ENCODE results near the gene A3GALT2.
A peak's percentile ranks its signal among the peaks of the same experiment; 100 is the strongest.
"Not testable (repeated sequence)": the region's sequence is repeated elsewhere in the genome, so short reads cannot be mapped to it uniquely, and the experiment has no call there.

Gene A3GALT2

GRCh38 chr1:33294071-33295010 is 26.6 kb downstream of the A3GALT2 start:
- no peak for DNase-seq (ENCODE audit: low spot score)

GRCh38 chr1:33292726-33293340 is 28.1 kb downstream of the A3GALT2 start:
- DNase-seq (ENCODE audit: low spot score), result no peak

GRCh38 chr1:33290615-33291014 is 30.3 kb downstream of the A3GALT2 start:
- DNase-seq (ENCODE audit: low spot score), result not testable (repeated sequence)

- peak; percentile 53 for DNase-seq (ENCODE audit: low spot score)
Observed at GRCh38 chr1:33289858-33290154, 31.1 kb downstream of the A3GALT2 start.

GRCh38 chr1:33288976-33289857 is 31.7 kb downstream of the A3GALT2 start:
- peak; percentile 21 for DNase-seq (ENCODE audit: low spot score)

- no peak for DNase-seq (ENCODE audit: low spot score)
Observed at GRCh38 chr1:33287317-33287716, 33.6 kb downstream of the A3GALT2 start.

GRCh38 chr1:33286451-33287185 is 34.3 kb downstream of the A3GALT2 start:
- DNase-seq (ENCODE audit: low spot score), result no peak

- DNase-seq (ENCODE audit: low spot score), result no peak
Observed at GRCh38 chr1:33284049-33284448, 36.8 kb downstream of the A3GALT2 start.

- DNase-seq (ENCODE audit: low spot score), result no peak
Observed at GRCh38 chr1:33282791-33283190, 38.1 kb downstream of the A3GALT2 start.

GRCh38 chr1:33281554-33282303 is 39.2 kb downstream of the A3GALT2 start:
- no peak for DNase-seq (ENCODE audit: low spot score)

- DNase-seq (ENCODE audit: low spot score), result no peak
Observed at GRCh38 chr1:33280091-33280661, 40.7 kb downstream of the A3GALT2 start.

- DNase-seq (ENCODE audit: low spot score), result no peak
Observed at GRCh38 chr1:33277488-33278084, 43.3 kb downstream of the A3GALT2 start.

- no peak for DNase-seq (ENCODE audit: low spot score)
Observed at GRCh38 chr1:33276573-33277298, 44.2 kb downstream of the A3GALT2 start.

- no peak for DNase-seq (ENCODE audit: low spot score)
Observed at GRCh38 chr1:33275706-33276572, 45.0 kb downstream of the A3GALT2 start.

- no peak for DNase-seq (ENCODE audit: low spot score)
Observed at GRCh38 chr1:33275195-33275594, 45.7 kb downstream of the A3GALT2 start.

GRCh38 chr1:33274446-33274845 is 46.5 kb downstream of the A3GALT2 start:
- no peak for DNase-seq (ENCODE audit: low spot score)

GRCh38 chr1:33273961-33274371 is 46.9 kb downstream of the A3GALT2 start:
- no peak for DNase-seq (ENCODE audit: low spot score)

GRCh38 chr1:33273406-33273805 is 47.5 kb downstream of the A3GALT2 start:
- DNase-seq (ENCODE audit: low spot score), result no peak

- no peak for DNase-seq (ENCODE audit: low spot score)
Observed at GRCh38 chr1:33272930-33273329, 48.0 kb downstream of the A3GALT2 start.
